Measurements from ENCODE around the gene SOX6. TPM values are rescaled to one million over a fixed set of nuclear protein-coding genes. Genes with fewer than 3 reads are reported as not detected.

SOX6 gene
- total RNA-seq, 4 donors from 2014 or later, result 17.9 to 27.9 (median 23.3) TPM

GRCh38 chr11:15918674-15919073, 437.7 kb downstream of the SOX6 start:
- Histone ChIP-seq H3K9me3 (no peaks in the 10 kb centered on the region), H3K27ac (no peak overlapping the region), H3K27me3 (no peaks in the 10 kb centered on the region), H3K4me3 (replicated peaks in 1 of 3) (no peak overlapping the region), H3K36me3 (no peaks in the 10 kb centered on the region), H3K4me1 (no peaks in the 10 kb centered on the region)
- 32 to 53% methylated on average over 1 of the region's 1 CpG for WGBS, 2 donors
- DNase-seq, result no peak
- intact Hi-C loops (cut with DNase I), result no loop called here
- TF ChIP-seq CTCF (IDR thresholded peaks at IDR 0.05) (no peak), POLR2A (IDR thresholded peaks at IDR 0.05) (no peak)

GRCh38 chr11:15918212-15918611, 438.1 kb downstream of the SOX6 start:
- WGBS, 2 donors, result 79 to 94% methylated on average over 2 of the region's 2 CpGs

More at GRCh38 chr11:15918212-15918611, 438.1 kb downstream of the SOX6 start:
- no peaks in the 10 kb centered on the region for H3K9me3 ChIP-seq
- H3K36me3 ChIP-seq, result no peaks in the 10 kb centered on the region
- intact Hi-C loops (cut with DNase I), result no loop called here
- H3K4me1 ChIP-seq, result no peaks in the 10 kb centered on the region
- H3K4me3 ChIP-seq (replicated peaks in 1 of 3), result no peak overlapping the region
- no peak overlapping the region for H3K27ac ChIP-seq
- no peak for TF ChIP-seq POLR2A (IDR thresholded peaks at IDR 0.05)
- TF ChIP-seq CTCF (IDR thresholded peaks at IDR 0.05), result no peak
- no peaks in the 10 kb centered on the region for H3K27me3 ChIP-seq
- no peak for DNase-seq
